ENCODE data around the gene MRPL20. TPM values are rescaled to one million over a fixed set of nuclear protein-coding genes. Genes with fewer than 3 reads are reported as not detected.

MRPL20 gene
- total and polyA plus RNA-seq, 9 of the 15 experiments (the other 6 are each of a cell fraction or from before 2014, with no cell fraction given) = 180 to 671 (median 229) TPM

- no peak for TF ChIP-seq MGA (IDR thresholded peaks at IDR 0.05)
- TF ChIP-seq FOXA3 (CRISPR knock-in tag; conservative IDR thresholded peaks at IDR 0.05 in 1 of 2, IDR thresholded peaks at IDR 0.05 in 1 of 2) = no peak
Measured at GRCh38 chr1:1366699-1367066, 40.4 kb downstream of the MRPL20 start (continued).
